Liver (tissue), 3 donors: Measurements from ENCODE around the gene ZFYVE26.

ENCODE experiments used
- CTCF ChIP-seq: fragments of 150-350 bp; IDR thresholded peaks from 2 replicates; pipeline ENCODE4 v1.5.1; 2017; ENCODE audit warnings: improper control_type of control experiment, low read depth, low read length; ENCODE audit not compliant: missing input control
- EGR1 ChIP-seq, 2 donors: IDR thresholded peaks; 2 replicates each; pipeline ENCODE4 v1.6.1; 2016 to 2018; ENCODE audit warnings: antibody characterized with exemption in 2 of 2, low read depth in 2 of 2
- FOXA1 ChIP-seq: IDR thresholded peaks from 2 replicates; pipeline ENCODE4 v1.6.1; 2016; ENCODE audit warnings: antibody characterized with exemption
- MAX ChIP-seq: IDR thresholded peaks from 2 replicates; pipeline ENCODE4 v1.6.1; 2016; ENCODE audit warnings: antibody characterized with exemption
- REST ChIP-seq: IDR thresholded peaks from 2 replicates; pipeline ENCODE4 v1.6.1; 2016; ENCODE audit warnings: antibody characterized with exemption, mild to moderate bottlenecking
- SP1 ChIP-seq: IDR thresholded peaks from 2 replicates; pipeline ENCODE4 v1.6.1; 2018; ENCODE audit warnings: antibody characterized with exemption, mild to moderate bottlenecking
- TAF1 ChIP-seq: conservative IDR thresholded peaks from 2 replicates; pipeline ENCODE4 v1.6.1; 2016; ENCODE audit warnings: antibody characterized with exemption, mild to moderate bottlenecking
- YY1 ChIP-seq: IDR thresholded peaks from 2 replicates; pipeline ENCODE4 v1.6.1; 2016; ENCODE audit warnings: antibody characterized with exemption, mild to moderate bottlenecking
- donor health status: healthy.
- donor health status: healthy.

GRCh38 chr14:67821121-67821520, 4.7 kb upstream of the ZFYVE26 start:
- no peak for TF ChIP-seq CTCF
- TF ChIP-seq MAX: no peak
- TF ChIP-seq SP1: no peak
- TF ChIP-seq TAF1: no peak
- no peak for TF ChIP-seq REST
- TF ChIP-seq YY1: no peak
- TF ChIP-seq EGR1 (IDR thresholded peaks at IDR 0.05; ENCODE audit: low read depth in 2 of 2): no peak
- TF ChIP-seq FOXA1: no peak
